ENCODE data around the gene CCL22. TPM values are rescaled to one million over a fixed set of nuclear protein-coding genes. Genes with fewer than 3 reads are reported as not detected.

The CCL22 gene
- total RNA-seq, 1 donor from 2014 or later, result not detected

GRCh38 chr16:57364143-57364542, 5.6 kb downstream of the CCL22 start:
- Histone ChIP-seq H3K4me3 (no peak overlapping the region), H3K27ac (no peak overlapping the region), H3K4me2 (no peak overlapping the region), H3K36me3 (no peaks in the 10 kb centered on the region), H3K79me2 (ENCODE audit: low read depth) (no peaks in the 10 kb centered on the region), H3F3A (ENCODE audit: low read depth) (no peaks in the 10 kb centered on the region), H3K27me3 (no peaks in the 10 kb centered on the region), H3K9me3 (ENCODE audit: low read depth) (no peaks in the 10 kb centered on the region), H3K4me1 (no peaks in the 10 kb centered on the region), H4K20me1 (ENCODE audit: low read depth) (no peaks in the 10 kb centered on the region), H2AFZ (replicated peaks) (no peak overlapping the region), H3K9ac (no peak overlapping the region)
- DNase-seq (ENCODE audit: low spot score), result no peak
- Mint-ChIP-seq H3K4me3 (no peak overlapping the region), H3K36me3 (no peaks in the 10 kb centered on the region), H3K9me3 (no peaks in the 10 kb centered on the region), H3K27me3 (ENCODE audit: insufficient read depth, low read depth) (peaks cover 9% of the 10 kb centered on the region), H3K4me1 (no peaks in the 10 kb centered on the region), H3K27ac (no peak overlapping the region)
- no peak for TF ChIP-seq CTCF (IDR thresholded peaks at IDR 0.05)
- no peak for TF ChIP-seq EZH2phosphoT487 (IDR thresholded peaks at IDR 0.05)
- no peak for TF ChIP-seq EZH2 (IDR thresholded peaks at IDR 0.05)

GRCh38 chr16:57366544-57367040, 8.0 kb downstream of the CCL22 start:
- H3K27ac Mint-ChIP-seq, result no peak overlapping the region

GRCh38 chr16:57367116-57367752, 8.7 kb downstream of the CCL22 start:
- no peak overlapping the region for H3K9ac ChIP-seq
- H3K27ac ChIP-seq, result no peak overlapping the region
- H2AFZ ChIP-seq (replicated peaks), result no peak overlapping the region
- no peaks in the 10 kb centered on the region for H3F3A ChIP-seq (ENCODE audit: low read depth)
- Mint-ChIP-seq H3K4me1 (peaks cover 11% of the 10 kb centered on the region), H3K27ac (peak overlapping the region; percentile 36), H3K9me3 (no peaks in the 10 kb centered on the region), H3K4me3 (no peak overlapping the region), H3K36me3 (no peaks in the 10 kb centered on the region), H3K27me3 (ENCODE audit: insufficient read depth, low read depth) (peaks cover 7% of the 10 kb centered on the region)
- no peaks in the 10 kb centered on the region for H3K36me3 ChIP-seq
- DNase-seq (ENCODE audit: low spot score), result no peak
- no peaks in the 10 kb centered on the region for H3K79me2 ChIP-seq (ENCODE audit: low read depth)
- H4K20me1 ChIP-seq (ENCODE audit: low read depth), result no peaks in the 10 kb centered on the region
- H3K4me2 ChIP-seq, result no peak overlapping the region
- no peaks in the 10 kb centered on the region for H3K27me3 ChIP-seq
- TF ChIP-seq CTCF (IDR thresholded peaks at IDR 0.05) (no peak), EZH2phosphoT487 (IDR thresholded peaks at IDR 0.05) (no peak), EZH2 (IDR thresholded peaks at IDR 0.05) (no peak)
- H3K4me3 ChIP-seq, result no peak overlapping the region
- no peaks in the 10 kb centered on the region for H3K9me3 ChIP-seq (ENCODE audit: low read depth)
- H3K4me1 ChIP-seq, result peaks cover 8% of the 10 kb centered on the region

More at GRCh38 chr16:57366544-57367040, 8.0 kb downstream of the CCL22 start:
- no peaks in the 10 kb centered on the region for H3K9me3 Mint-ChIP-seq
- DNase-seq (ENCODE audit: low spot score), result no peak
- no peak overlapping the region for H3K9ac ChIP-seq
- no peak overlapping the region for H3K4me3 Mint-ChIP-seq
- no peaks in the 10 kb centered on the region for H3K9me3 ChIP-seq (ENCODE audit: low read depth)
- no peak overlapping the region for H3K27ac ChIP-seq
- H3F3A ChIP-seq (ENCODE audit: low read depth), result no peaks in the 10 kb centered on the region
- H3K4me3 ChIP-seq, result no peak overlapping the region
- TF ChIP-seq EZH2phosphoT487 (IDR thresholded peaks at IDR 0.05) (no peak), CTCF (IDR thresholded peaks at IDR 0.05) (no peak), EZH2 (IDR thresholded peaks at IDR 0.05) (no peak)
- H3K4me1 Mint-ChIP-seq, result peaks cover 8% of the 10 kb centered on the region
- H4K20me1 ChIP-seq (ENCODE audit: low read depth), result no peaks in the 10 kb centered on the region
- H3K79me2 ChIP-seq (ENCODE audit: low read depth), result no peaks in the 10 kb centered on the region
- H3K36me3 ChIP-seq, result no peaks in the 10 kb centered on the region
- peaks cover 3% of the 10 kb centered on the region for H3K4me1 ChIP-seq
- peaks cover 7% of the 10 kb centered on the region for H3K27me3 Mint-ChIP-seq (ENCODE audit: insufficient read depth, low read depth)
- no peaks in the 10 kb centered on the region for H3K36me3 Mint-ChIP-seq
- no peak overlapping the region for H3K4me2 ChIP-seq
- H3K27me3 ChIP-seq, result no peaks in the 10 kb centered on the region
- H2AFZ ChIP-seq (replicated peaks), result no peak overlapping the region

Measured in neural progenitor cell (in vitro differentiated cells).